HG03025 (cell line): ENCODE measurements around the gene SPAG16.
"Not testable (repeated sequence)": the region's sequence is repeated elsewhere in the genome, so short reads cannot be mapped to it uniquely, and the experiment has no call there.

Source experiments
- ATAC-seq: cut with Tn5 transposase; IDR thresholded peaks from one replicate; pipeline ENCODE4 v1.9.1; 2021; ENCODE audit warnings: mild to moderate bottlenecking, moderate library complexity; ENCODE audit not compliant: unreplicated experiment, low FRiP score

The SPAG16 gene

GRCh38 chr2:213407027-213407426, 122.8 kb downstream of the SPAG16 start:
- not testable (repeated sequence) for ATAC-seq

- not testable (repeated sequence) for ATAC-seq
These were observed 124.3 kb downstream of the SPAG16 start for GRCh38 chr2:213408426-213409070.

- ATAC-seq: not testable (repeated sequence)
These were observed 126.4 kb downstream of the SPAG16 start for GRCh38 chr2:213410687-213411086.

- ATAC-seq: no peak
These were observed 127.5 kb downstream of the SPAG16 start for GRCh38 chr2:213411582-213412289.

- ATAC-seq: no peak
These were observed 130.8 kb downstream of the SPAG16 start for GRCh38 chr2:213415093-213415492.

GRCh38 chr2:213416832-213417231, 132.6 kb downstream of the SPAG16 start:
- no peak for ATAC-seq

- no peak for ATAC-seq
These were observed 135.7 kb downstream of the SPAG16 start for GRCh38 chr2:213419980-213420379.

GRCh38 chr2:213420828-213421385, 136.6 kb downstream of the SPAG16 start:
- ATAC-seq: no peak

- ATAC-seq: no peak
These were observed 137.9 kb downstream of the SPAG16 start for GRCh38 chr2:213422211-213422610.

GRCh38 chr2:213425618-213426017, 141.4 kb downstream of the SPAG16 start:
- no peak for ATAC-seq

- ATAC-seq: no peak
These were observed 145.3 kb downstream of the SPAG16 start for GRCh38 chr2:213429516-213429915.

- no peak for ATAC-seq
These were observed 159.7 kb downstream of the SPAG16 start for GRCh38 chr2:213443921-213444320.

- no peak for ATAC-seq
These were observed 167.4 kb downstream of the SPAG16 start for GRCh38 chr2:213451542-213452239.

- ATAC-seq: no peak
These were observed 171.2 kb downstream of the SPAG16 start for GRCh38 chr2:213455316-213456008.

GRCh38 chr2:213475433-213475832, 191.2 kb downstream of the SPAG16 start:
- ATAC-seq: no peak

GRCh38 chr2:213476641-213477040, 192.4 kb downstream of the SPAG16 start:
- no peak for ATAC-seq

- ATAC-seq: no peak
These were observed 205.8 kb downstream of the SPAG16 start for GRCh38 chr2:213490087-213490486.

- no peak for ATAC-seq
These were observed 207.1 kb downstream of the SPAG16 start for GRCh38 chr2:213491376-213491775.

- ATAC-seq: no peak
These were observed 212.0 kb downstream of the SPAG16 start for GRCh38 chr2:213496226-213496625.

- no peak for ATAC-seq
These were observed 216.6 kb downstream of the SPAG16 start for GRCh38 chr2:213500881-213501280.

GRCh38 chr2:213524164-213524563, 239.9 kb downstream of the SPAG16 start:
- ATAC-seq: no peak
